GM21825 (cell line): ENCODE measurements around the gene NNMT.

ENCODE experiments used
- ATAC-seq: cut with Tn5 transposase; IDR thresholded peaks from one replicate; pipeline ENCODE4 v1.9.1; 2021; ENCODE audit warnings: mild to moderate bottlenecking, moderate library complexity; ENCODE audit not compliant: unreplicated experiment

Gene NNMT

DNA sequence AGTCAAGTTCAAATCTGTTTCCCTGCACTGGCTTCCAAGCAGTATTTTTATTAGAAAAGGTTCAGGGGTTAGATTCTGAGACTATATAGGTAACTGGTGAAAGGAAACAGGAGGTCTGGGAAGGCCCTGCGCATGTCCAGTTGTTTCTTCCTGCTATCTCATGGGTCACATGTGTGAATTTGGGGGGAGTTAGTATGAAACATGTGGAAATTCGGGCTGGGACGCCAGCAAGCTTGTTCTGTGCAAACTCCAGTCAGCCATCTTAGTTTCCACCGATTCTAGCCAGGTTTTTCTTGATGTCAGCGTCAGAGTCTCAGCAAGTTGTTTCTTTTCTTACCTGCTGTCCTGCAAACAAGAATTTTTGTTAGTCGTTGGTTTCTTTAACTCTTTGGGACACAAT lies 46.8 kb downstream of the NNMT start:
- ATAC-seq, result no peak

- ATAC-seq, result no peak
These were observed 47.3 kb downstream of the NNMT start for GRCh38 chr11:114343493-114343892.

DNA sequence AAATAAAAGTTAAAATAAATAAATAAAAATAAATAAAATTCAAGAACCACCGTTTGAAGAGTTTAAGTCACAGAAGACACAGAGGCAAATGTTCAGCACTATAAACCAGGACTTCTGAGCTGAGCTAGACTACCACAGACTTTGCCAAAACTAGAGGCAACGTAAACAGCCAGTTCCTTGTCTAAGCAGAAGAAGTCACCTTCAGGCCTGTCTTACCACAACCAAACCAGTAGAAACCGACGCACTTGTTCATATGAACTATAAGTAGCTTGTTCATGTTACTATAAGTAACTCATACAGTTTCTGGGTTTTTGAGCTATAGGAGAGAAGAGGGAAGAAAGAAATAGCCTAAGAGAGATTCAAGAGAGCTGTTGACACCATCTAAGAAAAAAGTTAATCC lies 48.3 kb downstream of the NNMT start:
- no peak for ATAC-seq

DNA sequence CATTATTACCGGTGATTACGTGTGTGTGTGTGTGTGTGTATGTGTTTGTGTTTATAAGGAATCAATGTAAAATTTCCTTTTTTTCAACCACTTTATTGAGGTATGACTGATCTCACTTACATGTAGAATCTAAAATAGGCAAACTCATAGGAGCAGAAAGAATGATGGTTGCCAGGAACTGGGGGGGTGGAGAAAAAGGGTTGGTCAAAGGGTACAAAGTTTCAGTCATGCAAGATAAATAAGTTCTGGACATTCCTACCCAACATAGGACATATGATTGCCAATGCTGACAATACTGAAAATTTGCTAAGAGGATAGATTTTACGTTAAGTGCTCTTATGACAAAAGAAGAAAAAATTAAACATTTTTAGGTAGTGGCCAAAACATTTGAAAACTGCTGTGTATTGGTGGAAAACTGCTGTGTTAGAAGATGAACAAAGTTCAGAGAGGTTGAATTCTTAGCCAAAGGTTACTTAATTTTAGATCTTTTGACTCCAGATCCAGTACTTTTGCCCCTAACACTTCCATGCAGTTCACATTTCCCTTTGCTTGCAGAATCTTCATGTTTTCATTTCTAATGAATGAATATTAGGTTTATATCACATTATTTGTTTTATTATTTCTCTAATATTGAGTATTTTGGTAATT lies 49.5 kb downstream of the NNMT start:
- ATAC-seq, result no peak

GRCh38 chr11:114346709-114347141 lies 50.5 kb downstream of the NNMT start:
- no peak for ATAC-seq

GRCh38 chr11:114348200-114349191 lies 52.3 kb downstream of the NNMT start:
- ATAC-seq, result no peak

GRCh38 chr11:114350022-114350421 lies 53.8 kb downstream of the NNMT start:
- no peak for ATAC-seq

DNA sequence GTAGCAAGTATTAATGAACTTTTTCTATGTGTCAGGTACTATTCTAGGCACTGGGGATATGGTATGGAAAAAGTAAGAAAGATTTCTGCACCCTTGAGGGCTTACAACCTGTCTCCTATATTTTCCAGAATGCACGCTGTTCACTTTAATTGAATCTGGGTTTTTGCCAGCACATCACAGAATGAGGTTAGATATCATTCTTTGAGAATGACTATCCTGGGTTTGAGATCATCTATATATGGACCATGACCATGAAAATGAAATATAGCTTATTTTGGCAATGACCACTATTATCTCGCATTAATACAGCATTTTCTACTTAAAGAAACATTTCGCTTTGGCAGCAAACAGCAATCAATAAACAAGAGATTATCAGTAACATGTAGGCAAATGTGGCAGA lies 57.2 kb downstream of the NNMT start:
- ATAC-seq, result no peak

DNA sequence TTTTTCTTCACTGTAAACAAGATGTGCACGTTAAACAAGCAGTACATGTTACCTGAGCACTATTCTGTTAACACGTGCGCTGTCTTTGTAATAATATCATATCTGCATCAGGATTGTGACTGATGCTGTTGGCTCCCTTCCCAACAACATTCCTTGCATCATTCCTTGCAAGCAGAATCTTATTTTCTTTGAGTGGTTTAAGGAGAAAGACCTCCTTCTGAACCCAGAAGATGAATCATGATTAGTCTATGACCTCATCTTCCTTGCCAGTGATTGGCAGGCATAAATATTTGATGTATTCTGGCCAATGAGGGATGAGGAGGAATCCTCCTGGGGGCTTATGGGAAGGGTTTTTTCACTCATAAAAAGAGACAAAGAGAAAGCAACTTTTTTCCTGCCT lies 57.9 kb downstream of the NNMT start:
- no peak for ATAC-seq

DNA sequence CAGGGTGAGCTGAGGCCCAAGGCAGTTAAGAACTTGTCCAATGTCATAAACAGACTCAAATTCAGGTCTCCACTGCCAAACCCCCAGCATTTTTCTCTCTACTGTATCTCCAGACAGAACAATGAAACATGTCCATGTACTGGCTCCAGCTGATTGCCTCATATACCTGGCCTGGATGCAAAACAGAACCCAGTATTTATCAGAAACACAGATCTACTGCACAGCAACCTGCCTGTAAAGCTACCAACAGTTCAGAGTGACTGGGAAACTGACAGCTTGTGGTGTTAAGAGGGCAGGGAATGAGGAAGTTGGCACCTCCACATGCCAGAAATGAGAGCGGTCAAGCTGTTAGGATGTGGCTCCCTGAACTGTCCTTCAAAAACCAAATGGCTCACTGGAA lies 62.5 kb downstream of the NNMT start:
- no peak for ATAC-seq

DNA sequence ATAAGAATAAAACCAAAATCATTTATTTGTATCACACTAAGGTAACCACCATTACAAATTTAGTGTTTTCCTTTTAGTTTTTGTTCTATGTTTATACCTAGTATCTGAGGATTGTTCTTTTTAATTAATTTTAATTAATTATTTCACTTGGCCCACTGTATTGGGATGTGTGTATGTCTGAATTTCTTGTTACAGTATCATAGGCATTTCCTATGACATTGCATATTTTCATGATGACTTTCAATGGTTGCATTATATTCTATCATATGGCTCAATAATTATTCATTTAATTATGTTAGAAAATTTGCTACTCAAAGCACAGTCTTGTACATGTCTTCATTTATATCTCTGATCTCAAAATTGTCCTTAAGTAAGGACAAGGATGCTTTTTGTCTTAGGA lies 63.1 kb downstream of the NNMT start:
- ATAC-seq, result no peak

GRCh38 chr11:114362326-114362725 lies 66.1 kb downstream of the NNMT start:
- ATAC-seq, result no peak

DNA sequence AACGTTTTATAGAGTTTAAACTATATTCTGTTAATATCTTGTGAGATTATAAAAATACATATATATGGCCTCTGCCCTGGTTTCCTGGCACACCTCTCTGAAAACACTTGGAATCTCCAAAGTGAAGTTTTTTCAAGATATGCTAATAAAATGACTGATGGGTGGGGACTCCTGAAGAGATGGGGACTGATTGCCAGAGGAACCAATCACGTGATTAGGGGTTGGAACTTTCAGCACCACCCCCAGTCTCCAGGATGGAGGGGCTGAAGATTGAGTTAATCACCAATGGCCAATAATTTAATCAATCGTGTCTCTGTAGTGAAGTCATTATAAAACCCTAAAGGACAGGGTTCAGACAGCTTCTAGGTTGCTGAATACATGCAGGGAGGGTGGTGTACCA lies 66.8 kb downstream of the NNMT start:
- ATAC-seq, result no peak
